Vagina (tissue), 2 donors: Measurements from ENCODE around the gene SERPINB12. TPM values are rescaled to one million over a fixed set of nuclear protein-coding genes. Genes with fewer than 3 reads are reported as not detected.

Experiments used
- DNase-seq, 2 donors: peaks; one replicate each; pipeline ENCODE4 v3.0.0-alpha.2; 2017; ENCODE audit errors: extremely low spot score in 2 of 2
- H3K27ac ChIP-seq: fragments of 200-600 bp; sonication (generic); one replicate; pipeline ENCODE4 v1.5.1; 2019
- H3K27me3 ChIP-seq: fragments of 200-600 bp; sonication (generic); one replicate; pipeline ENCODE4 v1.5.1; 2019
- H3K36me3 ChIP-seq, 2 donors: fragments of 200-600 bp; sonication (generic); one replicate each; pipeline ENCODE4 v1.5.1; 2017 to 2019
- H3K4me1 ChIP-seq: fragments of 200-600 bp; sonication (generic); one replicate; pipeline ENCODE4 v1.5.1; 2019
- H3K4me3 ChIP-seq, 2 donors: fragments of 200-600 bp; sonication (generic); 1 replicate in 1 of 2; 2 replicates in 1 of 2; pipeline ENCODE4 v1.5.1; 2016 to 2019
- H3K9me3 ChIP-seq: fragments of 200-600 bp; sonication (generic); one replicate; pipeline ENCODE4 v1.5.1; 2019
- CTCF ChIP-seq, 3 experiments: fragments of 450-650 bp in 2 of 3; fragments of 200-600 bp in 1 of 3; sonication (generic) in 1 of 3; IDR thresholded peaks; one replicate each; pipeline ENCODE4 v1.5.1; 2017 to 2019; ENCODE audit warnings: antibody characterized with exemption in 3 of 3, mild to moderate bottlenecking in 2 of 3, moderate library complexity in 2 of 3
- POLR2A ChIP-seq, 2 donors: fragments of 450-650 bp; IDR thresholded peaks; one replicate each; pipeline ENCODE4 v1.6.1; 2017; ENCODE audit warnings: antibody characterized with exemption in 2 of 2, mild to moderate bottlenecking in 2 of 2, moderate library complexity in 2 of 2
- POLR2AphosphoS5 ChIP-seq, 2 donors: sonication (generic); formaldehyde crosslinking; IDR thresholded peaks; one replicate each; pipeline ENCODE4 v1.9.0; 2017; ENCODE audit warnings: antibody characterized with exemption in 2 of 2, mild to moderate bottlenecking in 2 of 2, low read depth in 1 of 2; ENCODE audit not compliant: insufficient read depth in 1 of 2
- intact Hi-C: fragments of 100-400 bp; cut with DNase I; formaldehyde crosslinking; loops from one replicate; pipeline ENCODE4 v1.15.1; 2023
- total RNA-seq: library from RNA; depleted of rRNA; stranded (reverse); fragments of >200 nt; gene quantifications from one replicate; pipeline ENCODE4 v1.2.3, GENCODE V29; 2016

SERPINB12 gene
- total RNA-seq, 1 donor from 2014 or later, result 20.1 TPM

DNA sequence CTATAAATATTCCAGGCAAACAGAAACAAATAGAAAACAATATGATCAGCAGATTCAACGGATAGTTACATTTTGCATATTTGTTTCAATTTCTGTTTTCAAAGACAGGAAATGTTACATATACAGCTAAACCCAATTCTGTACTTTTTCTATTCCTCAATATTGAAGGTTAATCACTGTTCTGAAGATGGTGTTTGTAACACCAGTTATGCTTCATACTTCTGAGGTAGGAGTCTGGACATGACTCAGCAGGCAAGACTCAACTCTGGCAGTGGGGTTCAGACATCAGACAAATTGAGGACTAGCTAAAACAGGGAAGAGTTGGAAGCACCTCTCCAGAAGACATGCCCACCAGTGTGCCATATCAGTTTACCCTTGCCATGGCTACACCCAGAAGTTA lies 61.6 kb downstream of the SERPINB12 start:
- H3K27me3 ChIP-seq, result no peaks in the 10 kb centered on the region
- no peak for DNase-seq
- no peaks in the 10 kb centered on the region for H3K36me3 ChIP-seq
- no peak overlapping the region for H3K4me3 ChIP-seq
- TF ChIP-seq POLR2AphosphoS5 (IDR thresholded peaks at IDR 0.05; ENCODE audit: insufficient read depth in 1 of 2, low read depth in 1 of 2) (peak in 1 of 2 donors; percentile 19), CTCF (IDR thresholded peaks at IDR 0.05) (no peak)
- intact Hi-C loops, result no loop called here
- no peaks in the 10 kb centered on the region for H3K9me3 ChIP-seq
- H3K27ac ChIP-seq, result no peak overlapping the region
- H3K4me1 ChIP-seq, result no peaks in the 10 kb centered on the region

GRCh38 chr18:63604791-63605567 lies 62.8 kb downstream of the SERPINB12 start:
- intact Hi-C loops, result no loop called here
- H3K36me3 ChIP-seq, result no peaks in the 10 kb centered on the region
- no peak overlapping the region for H3K27ac ChIP-seq

DNA sequence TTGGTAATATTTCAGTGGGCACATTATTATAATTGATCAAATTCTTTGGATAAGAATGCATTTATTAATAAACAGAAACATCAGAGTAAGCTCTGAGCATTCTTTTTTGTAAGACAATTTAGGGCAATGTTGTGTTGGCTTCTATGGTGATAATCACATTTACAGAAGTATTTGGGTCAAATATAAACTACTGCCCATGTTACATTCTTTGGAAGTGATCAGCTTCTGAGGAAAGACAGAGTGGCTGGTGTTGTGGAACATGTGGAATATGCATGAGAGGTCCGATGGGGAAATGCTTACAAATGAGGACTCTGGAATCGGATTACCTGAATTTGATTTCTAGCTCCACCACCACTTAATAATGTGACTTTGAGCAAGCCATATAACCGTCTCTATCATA lies 64.4 kb downstream of the SERPINB12 start:
- no peaks in the 10 kb centered on the region for H3K27me3 ChIP-seq
- H3K4me3 ChIP-seq, result no peak overlapping the region
- H3K36me3 ChIP-seq, result no peaks in the 10 kb centered on the region
- no peaks in the 10 kb centered on the region for H3K9me3 ChIP-seq
- H3K4me1 ChIP-seq, result no peaks in the 10 kb centered on the region
- DNase-seq, result no peak
- intact Hi-C loops, result no loop called here
- TF ChIP-seq CTCF (IDR thresholded peaks at IDR 0.05) (no peak), POLR2AphosphoS5 (IDR thresholded peaks at IDR 0.05; ENCODE audit: insufficient read depth in 1 of 2, low read depth in 1 of 2) (no peak), POLR2A (IDR thresholded peaks at IDR 0.05) (no peak)
- no peak overlapping the region for H3K27ac ChIP-seq

More at GRCh38 chr18:63604791-63605567, 62.8 kb downstream of the SERPINB12 start:
- no peaks in the 10 kb centered on the region for H3K4me1 ChIP-seq
- peak in 1 of 2 donors; percentile 61 for TF ChIP-seq POLR2AphosphoS5 (IDR thresholded peaks at IDR 0.05; ENCODE audit: insufficient read depth in 1 of 2, low read depth in 1 of 2)
- no peak for TF ChIP-seq CTCF (IDR thresholded peaks at IDR 0.05)
- H3K4me3 ChIP-seq, result no peak overlapping the region
- H3K27me3 ChIP-seq, result no peaks in the 10 kb centered on the region
- no peak for DNase-seq
- no peaks in the 10 kb centered on the region for H3K9me3 ChIP-seq

DNA sequence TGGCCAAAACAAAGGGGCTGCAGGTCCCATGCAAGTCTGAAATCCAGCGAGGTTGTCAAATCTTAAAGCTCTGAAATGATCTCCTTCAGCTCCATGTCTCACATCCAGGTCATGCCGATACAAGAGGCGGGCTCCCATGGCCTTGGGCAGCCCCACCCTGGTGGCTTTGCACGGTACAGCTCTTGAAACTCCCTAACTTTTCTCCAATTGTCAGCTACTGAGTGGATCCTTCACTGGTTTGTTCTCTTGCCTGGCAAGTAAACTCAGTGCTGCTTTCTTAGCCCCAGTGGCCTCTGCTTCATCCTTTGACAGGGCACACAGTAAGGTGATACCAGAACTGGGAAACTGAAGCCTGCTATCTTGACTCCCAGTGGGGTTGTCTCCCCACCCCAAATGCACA lies 71.3 kb downstream of the SERPINB12 start:
- Histone ChIP-seq H3K4me3 (no peak overlapping the region), H3K9me3 (no peaks in the 10 kb centered on the region), H3K36me3 (no peaks in the 10 kb centered on the region), H3K4me1 (no peaks in the 10 kb centered on the region), H3K27me3 (no peaks in the 10 kb centered on the region), H3K27ac (no peak overlapping the region)
- TF ChIP-seq POLR2AphosphoS5 (IDR thresholded peaks at IDR 0.05; ENCODE audit: insufficient read depth in 1 of 2, low read depth in 1 of 2) (no peak), CTCF (IDR thresholded peaks at IDR 0.05) (no peak), POLR2A (IDR thresholded peaks at IDR 0.05) (no peak)
- intact Hi-C loops, result no loop called here
- no peak for DNase-seq
